Measurements from ENCODE around the gene IRGC.

DNA sequence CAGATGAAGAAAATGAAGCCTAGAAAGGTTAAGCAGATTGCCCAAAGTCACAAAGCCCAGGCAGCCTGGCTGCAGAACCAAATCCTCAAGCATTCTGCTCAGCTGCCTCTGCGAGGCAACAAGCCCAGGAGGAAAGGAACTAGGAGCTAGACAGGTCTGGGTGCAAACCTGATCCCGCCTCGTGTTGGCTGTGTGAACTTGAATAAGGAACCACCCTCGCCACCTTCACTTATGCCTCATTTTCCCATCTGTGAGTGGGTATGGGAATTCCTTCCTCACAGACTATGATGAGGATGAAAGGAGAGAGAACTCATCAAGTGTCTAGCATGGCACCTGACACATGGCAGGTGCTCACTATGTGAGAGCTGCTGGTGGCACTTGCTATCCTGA lies 32.3 kb downstream of the IRGC start:
- no peak for TF ChIP-seq POLR2A (IDR thresholded peaks at IDR 0.05; ENCODE audit: low read depth, low read length)
- TF ChIP-seq POLR2AphosphoS5 (IDR thresholded peaks at IDR 0.05; ENCODE audit: insufficient read depth, low read depth, low read length): no peak

Measured in endothelial cell of umbilical vein (primary cell).